Testis (tissue), 3 donors: Measurements from ENCODE around the gene IGFBP5. TPM values are rescaled to one million over a fixed set of nuclear protein-coding genes. Genes with fewer than 3 reads are reported as not detected.

Experiments
- DNase-seq: peaks from one replicate; pipeline ENCODE4 v3.0.0-alpha.2; 2019
- H3K27ac ChIP-seq, 2 donors: fragments of 200-600 bp; sonication (generic); one replicate each; pipeline ENCODE4 v1.5.1; 2019
- H3K27me3 ChIP-seq: fragments of 200-600 bp; sonication (generic); one replicate; pipeline ENCODE4 v1.5.1; 2019
- H3K36me3 ChIP-seq: fragments of 200-600 bp; sonication (generic); one replicate; pipeline ENCODE4 v1.5.1; 2017; ENCODE audit warnings: low read depth; ENCODE audit errors: missing control alignments
- H3K4me1 ChIP-seq: fragments of 200-600 bp; sonication (generic); one replicate; pipeline ENCODE4 v1.5.1; 2019
- H3K4me3 ChIP-seq, 2 donors: fragments of 200-600 bp; sonication (generic); one replicate each; pipeline ENCODE4 v1.5.1; 2017 to 2019
- H3K9me3 ChIP-seq: fragments of 200-600 bp; sonication (generic); one replicate; pipeline ENCODE4 v1.5.1; 2017
- POLR2A ChIP-seq: fragments of 450-650 bp; IDR thresholded peaks from one replicate; pipeline ENCODE4 v1.6.1; 2017; ENCODE audit warnings: antibody characterized with exemption, mild to moderate bottlenecking, moderate library complexity
- WGBS, 2 donors: methylation state at CpG; one replicate each; pipeline ENCODE4 v1.1.5; 2018; 5-methylcytosine and 5-hydroxymethylcytosine counted together
- intact Hi-C: fragments of 100-400 bp; cut with DNase I; formaldehyde crosslinking; loops from one replicate; pipeline ENCODE4 v1.15.1; 2023; ENCODE audit warnings: low total_unique reads
- polyA plus RNA-seq: library from polyadenylated mRNA; stranded (reverse); fragments of 350-450 nt; fragmentation: Illumina TruSeq; extraction: RNeasy Lipid Tissue Mini Kit (QIAGEN cat#74804); gene quantifications from one replicate; pipeline ENCODE4 v1.2.3, GENCODE V29; 2014; ENCODE audit warnings: low read depth, low replicate concordance; ENCODE audit not compliant: insufficient read depth
- total RNA-seq, 2 donors: library from RNA; depleted of rRNA; stranded (reverse); fragments of >200 nt; gene quantifications; one replicate each; pipeline ENCODE4 v1.2.3, GENCODE V29; 2016
- TF ChIP-seq, protein P1 (sequence below), 3 experiments: fragments of 450-650 bp in 2 of 3; fragments of 200-600 bp in 1 of 3; sonication (generic) in 1 of 3; IDR thresholded peaks; one replicate each; pipeline ENCODE4 v1.5.1; 2016 to 2019; ENCODE audit warnings: antibody characterized with exemption in 3 of 3, mild to moderate bottlenecking in 2 of 3, moderate library complexity in 1 of 3

The IGFBP5 gene
- total and polyA plus RNA-seq, 3 donors from 2014 or later, result 169 to 308 (median 228) TPM

GRCh38 chr2:216629784-216630183 lies 65.6 kb downstream of the IGFBP5 start:
- TF ChIP-seq, protein P1, sequence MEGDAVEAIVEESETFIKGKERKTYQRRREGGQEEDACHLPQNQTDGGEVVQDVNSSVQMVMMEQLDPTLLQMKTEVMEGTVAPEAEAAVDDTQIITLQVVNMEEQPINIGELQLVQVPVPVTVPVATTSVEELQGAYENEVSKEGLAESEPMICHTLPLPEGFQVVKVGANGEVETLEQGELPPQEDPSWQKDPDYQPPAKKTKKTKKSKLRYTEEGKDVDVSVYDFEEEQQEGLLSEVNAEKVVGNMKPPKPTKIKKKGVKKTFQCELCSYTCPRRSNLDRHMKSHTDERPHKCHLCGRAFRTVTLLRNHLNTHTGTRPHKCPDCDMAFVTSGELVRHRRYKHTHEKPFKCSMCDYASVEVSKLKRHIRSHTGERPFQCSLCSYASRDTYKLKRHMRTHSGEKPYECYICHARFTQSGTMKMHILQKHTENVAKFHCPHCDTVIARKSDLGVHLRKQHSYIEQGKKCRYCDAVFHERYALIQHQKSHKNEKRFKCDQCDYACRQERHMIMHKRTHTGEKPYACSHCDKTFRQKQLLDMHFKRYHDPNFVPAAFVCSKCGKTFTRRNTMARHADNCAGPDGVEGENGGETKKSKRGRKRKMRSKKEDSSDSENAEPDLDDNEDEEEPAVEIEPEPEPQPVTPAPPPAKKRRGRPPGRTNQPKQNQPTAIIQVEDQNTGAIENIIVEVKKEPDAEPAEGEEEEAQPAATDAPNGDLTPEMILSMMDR (IDR thresholded peaks at IDR 0.05), result no peak
- TF ChIP-seq POLR2A, result no peak
- H3K9me3 ChIP-seq, result no peaks in the 10 kb centered on the region
- 91 to 94% methylated on average over 4 of the region's 4 CpGs for WGBS, 2 donors
- no peak overlapping the region for H3K4me3 ChIP-seq
- H3K4me1 ChIP-seq, result no peaks in the 10 kb centered on the region
- intact Hi-C loops, result no loop called here
- DNase-seq, result no peak
- H3K27me3 ChIP-seq, result no peaks in the 10 kb centered on the region
- no peak overlapping the region for H3K27ac ChIP-seq
- no peaks in the 10 kb centered on the region for H3K36me3 ChIP-seq

GRCh38 chr2:216626875-216627245 lies 68.5 kb downstream of the IGFBP5 start:
- WGBS, 2 donors, result 77 to 84% methylated on average over 2 of the region's 2 CpGs
- no peak for DNase-seq
- Histone ChIP-seq H3K4me3 (no peak overlapping the region), H3K4me1 (no peaks in the 10 kb centered on the region), H3K9me3 (no peaks in the 10 kb centered on the region), H3K36me3 (no peaks in the 10 kb centered on the region), H3K27ac (no peak overlapping the region), H3K27me3 (no peaks in the 10 kb centered on the region)
- intact Hi-C loops, result no loop called here
- no peak for TF ChIP-seq POLR2A
- TF ChIP-seq, protein P1 (IDR thresholded peaks at IDR 0.05), result no peak

GRCh38 chr2:216626168-216626874 lies 69.0 kb downstream of the IGFBP5 start:
- no peaks in the 10 kb centered on the region for H3K36me3 ChIP-seq
- no peak overlapping the region for H3K27ac ChIP-seq
- H3K27me3 ChIP-seq, result no peaks in the 10 kb centered on the region
- no peaks in the 10 kb centered on the region for H3K9me3 ChIP-seq
- H3K4me1 ChIP-seq, result no peaks in the 10 kb centered on the region
- WGBS, 2 donors, result 85 to 87% methylated on average over 7 of the region's 7 CpGs
- intact Hi-C loops, result no loop called here
- DNase-seq, result no peak
- no peak overlapping the region for H3K4me3 ChIP-seq
- TF ChIP-seq, protein P1 (IDR thresholded peaks at IDR 0.05), result no peak
- TF ChIP-seq POLR2A, result no peak

GRCh38 chr2:216624251-216624650 lies 71.1 kb downstream of the IGFBP5 start:
- H3K9me3 ChIP-seq, result no peaks in the 10 kb centered on the region
- H3K27me3 ChIP-seq, result no peaks in the 10 kb centered on the region
- no peak overlapping the region for H3K27ac ChIP-seq
- WGBS, 2 donors, result 91 to 94% methylated on average over 2 of the region's 2 CpGs
- no peaks in the 10 kb centered on the region for H3K36me3 ChIP-seq
- no peak overlapping the region for H3K4me3 ChIP-seq
- no peaks in the 10 kb centered on the region for H3K4me1 ChIP-seq
- intact Hi-C loops, result no loop called here
- no peak for DNase-seq
- TF ChIP-seq, protein P1 (IDR thresholded peaks at IDR 0.05), result no peak
- TF ChIP-seq POLR2A, result no peak

DNA sequence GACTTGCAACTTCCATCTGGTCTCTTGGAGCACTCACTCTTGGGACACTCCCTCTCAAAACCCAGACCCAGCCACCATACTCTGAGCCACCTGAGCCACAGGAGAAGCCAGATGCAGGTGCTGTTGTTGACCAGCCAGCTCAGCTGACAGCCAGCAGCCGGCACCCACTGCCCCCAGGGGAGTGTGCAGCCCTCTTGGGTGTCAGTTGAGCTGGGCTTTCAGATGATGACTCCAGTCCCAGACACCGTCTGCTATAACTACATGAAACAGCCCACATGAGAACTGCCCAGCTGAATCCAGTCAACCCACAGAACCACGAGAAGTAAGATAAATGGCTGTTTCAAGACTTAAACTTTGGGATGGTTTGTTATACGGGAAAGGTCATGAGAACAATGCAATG lies 72.8 kb downstream of the IGFBP5 start:
- H3K27me3 ChIP-seq, result no peaks in the 10 kb centered on the region
- intact Hi-C loops, result no loop called here
- WGBS, 2 donors, result 66 to 98% methylated on average over 4 of the region's 4 CpGs
- no peak overlapping the region for H3K27ac ChIP-seq
- no peak for DNase-seq
- H3K4me3 ChIP-seq, result no peak overlapping the region
- H3K36me3 ChIP-seq, result no peaks in the 10 kb centered on the region
- H3K9me3 ChIP-seq, result no peaks in the 10 kb centered on the region
- no peaks in the 10 kb centered on the region for H3K4me1 ChIP-seq
- TF ChIP-seq POLR2A, result no peak
- TF ChIP-seq, protein P1 (IDR thresholded peaks at IDR 0.05), result no peak
